ENCODE results near the gene COL6A5. TPM values are rescaled to one million over a fixed set of nuclear protein-coding genes. Genes with fewer than 3 reads are reported as not detected.
"Not testable (repeated sequence)": the region's sequence is repeated elsewhere in the genome, so short reads cannot be mapped to it uniquely, and the experiment has no call there.

The COL6A5 gene
- polyA plus RNA-seq, 1 of the 3 experiments (the other 2 are of a cell fraction): not detected

GRCh38 chr3:130405956-130406355 lies 60.5 kb downstream of the COL6A5 start:
- H3K9ac ChIP-seq: no peak overlapping the region
- no peaks in the 10 kb centered on the region for H3K36me3 ChIP-seq (replicated peaks in 1 of 2; ENCODE audit: control insufficient read depth in 1 of 2, insufficient read depth in 2 of 2, low read length in 1 of 2)
- H3K4me3 ChIP-seq (ENCODE audit: low read depth in 2 of 2, low read length in 1 of 2): no peak overlapping the region
- H3K79me2 ChIP-seq (ENCODE audit: insufficient read depth): no peaks in the 10 kb centered on the region
- no peaks in the 10 kb centered on the region for H4K20me1 ChIP-seq (ENCODE audit: insufficient read depth)
- ChIA-PET CTCF (no interaction called here), POLR2A (no interaction called here)
- TF ChIP-seq SMC3 (IDR thresholded peaks at IDR 0.05; ENCODE audit: low read depth, low read length) (no peak), MAX (IDR thresholded peaks at IDR 0.05; ENCODE audit: low read depth) (no peak), POLR2AphosphoS5 (IDR thresholded peaks at IDR 0.05; ENCODE audit: low read depth, low read length) (no peak), USF1 (IDR thresholded peaks at IDR 0.05; ENCODE audit: borderline replicate concordance, low read depth) (no peak), NFIC (IDR thresholded peaks at IDR 0.05; ENCODE audit: borderline replicate concordance) (no peak), EP300 (IDR thresholded peaks at IDR 0.05; ENCODE audit: borderline replicate concordance in 1 of 2, low read depth in 1 of 2, low read length in 1 of 2) (no peak), SIN3A (IDR thresholded peaks at IDR 0.05; ENCODE audit: borderline replicate concordance, low read depth, low read length) (no peak), REST (IDR thresholded peaks at IDR 0.05; ENCODE audit: low read depth, low read length) (no peak), GABPA (IDR thresholded peaks at IDR 0.05; ENCODE audit: low read depth) (no peak), FOXM1 (IDR thresholded peaks at IDR 0.05; ENCODE audit: low read depth) (no peak), CHD2 (IDR thresholded peaks at IDR 0.05; ENCODE audit: low read length, partially characterized antibody) (no peak), TCF12 (IDR thresholded peaks at IDR 0.05) (no peak)
- no peaks in the 10 kb centered on the region for H3K4me1 ChIP-seq (ENCODE audit: control insufficient read depth in 1 of 2, insufficient read depth in 2 of 2, low read depth in 1 of 2, low read length in 1 of 2)
- no peak overlapping the region for H3K27ac ChIP-seq (ENCODE audit: low read depth in 2 of 2, low read length in 1 of 2)
- 51% methylated on average over 3 of the region's 3 CpGs for WGBS (ENCODE audit: low lambda C conversion rate)
- no peak overlapping the region for H2AFZ ChIP-seq (ENCODE audit: low read depth)
- H3K9me3 ChIP-seq: no peaks in the 10 kb centered on the region
- no peak overlapping the region for H3K4me2 ChIP-seq
- no peak for DNase-seq
- H3F3A ChIP-seq (replicated peaks; ENCODE audit: insufficient read depth): no peaks in the 10 kb centered on the region
- no peaks in the 10 kb centered on the region for H3K27me3 ChIP-seq (ENCODE audit: insufficient read depth)
- H3K9me2 ChIP-seq: no peaks in the 10 kb centered on the region

GRCh38 chr3:130408253-130408652 lies 62.8 kb downstream of the COL6A5 start:
- WGBS (ENCODE audit: low lambda C conversion rate): 5% methylated on average over 4 of the region's 10 CpGs
- CTCF ChIA-PET; H3K79me2 ChIP-seq (ENCODE audit: insufficient read depth); H3K27ac ChIP-seq (ENCODE audit: low read depth in 2 of 2, low read length in 1 of 2); H3K27me3 ChIP-seq (ENCODE audit: insufficient read depth); H3K9ac ChIP-seq; H3K4me1 ChIP-seq (ENCODE audit: control insufficient read depth in 1 of 2, insufficient read depth in 2 of 2, low read depth in 1 of 2, low read length in 1 of 2); H3K4me3 ChIP-seq (ENCODE audit: low read depth in 2 of 2, low read length in 1 of 2); H3K36me3 ChIP-seq (replicated peaks in 1 of 2; ENCODE audit: control insufficient read depth in 1 of 2, insufficient read depth in 2 of 2, low read length in 1 of 2); H3K9me2 ChIP-seq; H4K20me1 ChIP-seq (ENCODE audit: insufficient read depth); H2AFZ ChIP-seq (ENCODE audit: low read depth); H3F3A ChIP-seq (replicated peaks; ENCODE audit: insufficient read depth); POLR2A ChIA-PET; DNase-seq; H3K9me3 ChIP-seq; H3K4me2 ChIP-seq: not testable (repeated sequence)

All from SK-N-SH (cell line).